GM21717 (cell line): ENCODE measurements around the gene P2RX7.
"Not testable (repeated sequence)": the region's sequence is repeated elsewhere in the genome, so short reads cannot be mapped to it uniquely, and the experiment has no call there.

Experiments used
- ATAC-seq: cut with Tn5 transposase; IDR thresholded peaks from one replicate; pipeline ENCODE4 v1.9.1; 2021; ENCODE audit warnings: mild to moderate bottlenecking, moderate library complexity; ENCODE audit not compliant: unreplicated experiment

P2RX7 gene

DNA sequence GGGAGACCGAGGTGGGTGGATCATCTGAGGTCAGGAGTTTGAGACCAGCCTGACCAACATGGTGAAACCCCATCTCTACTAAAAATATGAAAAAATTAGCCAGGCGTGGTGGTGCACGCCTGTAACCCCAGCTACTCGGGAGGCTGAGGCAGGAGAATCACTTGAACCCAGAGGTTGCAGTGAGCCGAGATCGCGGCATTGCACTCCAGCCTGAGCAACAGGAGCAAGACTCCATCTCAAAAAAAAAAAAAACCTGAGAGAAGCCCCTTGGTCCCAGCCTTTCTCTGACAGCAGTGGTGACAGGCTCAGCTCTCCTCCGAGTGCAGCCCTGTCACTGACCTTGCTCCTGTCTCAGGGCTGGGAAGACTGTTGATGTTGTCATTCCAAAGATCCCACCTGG is 94.2 kb downstream of the P2RX7 start:
- ATAC-seq = not testable (repeated sequence)

DNA sequence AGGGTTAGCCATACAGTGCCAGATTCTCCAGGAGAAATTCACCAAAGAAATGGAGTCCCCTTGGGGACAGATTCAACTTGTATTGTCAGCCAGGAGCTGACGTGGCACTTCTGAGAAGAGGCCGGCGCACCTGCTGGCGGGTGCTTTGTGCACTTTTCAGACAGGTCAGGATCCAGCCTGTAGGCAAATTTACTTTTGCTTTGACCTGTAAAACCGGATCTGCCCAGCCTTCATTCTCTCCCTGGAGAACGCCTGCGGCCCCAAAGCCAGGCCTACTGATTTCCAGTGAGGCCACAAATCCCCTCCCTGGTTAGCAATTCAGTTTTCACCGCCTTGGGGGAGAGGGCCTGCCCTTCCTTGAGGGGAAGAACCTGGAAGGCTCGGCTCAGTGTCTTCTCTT is 94.6 kb downstream of the P2RX7 start:
- peak; percentile 74 for ATAC-seq

DNA sequence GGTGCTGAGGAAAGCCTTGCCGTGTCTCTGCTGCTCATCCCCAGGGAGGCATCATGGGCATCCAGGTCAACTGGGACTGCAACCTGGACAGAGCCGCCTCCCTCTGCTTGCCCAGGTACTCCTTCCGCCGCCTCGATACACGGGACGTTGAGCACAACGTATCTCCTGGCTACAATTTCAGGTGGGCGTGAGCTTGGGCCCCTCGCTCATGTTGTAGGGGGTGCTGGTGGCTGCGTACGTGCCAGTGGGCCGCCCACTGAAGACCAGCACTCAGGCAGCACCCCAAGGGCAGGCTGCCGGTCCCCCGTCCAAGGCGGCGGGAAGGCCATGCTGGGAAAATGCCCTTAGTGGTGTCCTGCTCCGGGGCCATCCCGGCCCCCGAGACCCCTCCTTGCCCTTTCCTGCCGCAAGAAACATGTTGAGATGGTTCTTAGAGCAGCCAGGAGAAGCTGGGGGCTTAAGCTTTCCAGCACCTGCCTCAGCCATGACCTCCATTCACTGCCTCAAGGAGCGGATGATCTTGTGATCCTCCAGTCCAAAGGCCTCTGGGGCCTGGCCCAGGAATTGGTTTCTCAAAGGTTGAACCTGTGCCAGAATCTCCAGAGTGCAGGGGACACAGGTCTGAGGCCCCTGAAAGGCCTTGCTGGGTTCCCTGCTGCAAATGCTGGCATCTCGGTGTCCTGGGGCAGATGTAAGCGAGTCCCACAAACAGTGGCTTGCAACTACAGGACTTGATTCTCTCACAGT is 96.4 kb downstream of the P2RX7 start:
- no peak for ATAC-seq

DNA sequence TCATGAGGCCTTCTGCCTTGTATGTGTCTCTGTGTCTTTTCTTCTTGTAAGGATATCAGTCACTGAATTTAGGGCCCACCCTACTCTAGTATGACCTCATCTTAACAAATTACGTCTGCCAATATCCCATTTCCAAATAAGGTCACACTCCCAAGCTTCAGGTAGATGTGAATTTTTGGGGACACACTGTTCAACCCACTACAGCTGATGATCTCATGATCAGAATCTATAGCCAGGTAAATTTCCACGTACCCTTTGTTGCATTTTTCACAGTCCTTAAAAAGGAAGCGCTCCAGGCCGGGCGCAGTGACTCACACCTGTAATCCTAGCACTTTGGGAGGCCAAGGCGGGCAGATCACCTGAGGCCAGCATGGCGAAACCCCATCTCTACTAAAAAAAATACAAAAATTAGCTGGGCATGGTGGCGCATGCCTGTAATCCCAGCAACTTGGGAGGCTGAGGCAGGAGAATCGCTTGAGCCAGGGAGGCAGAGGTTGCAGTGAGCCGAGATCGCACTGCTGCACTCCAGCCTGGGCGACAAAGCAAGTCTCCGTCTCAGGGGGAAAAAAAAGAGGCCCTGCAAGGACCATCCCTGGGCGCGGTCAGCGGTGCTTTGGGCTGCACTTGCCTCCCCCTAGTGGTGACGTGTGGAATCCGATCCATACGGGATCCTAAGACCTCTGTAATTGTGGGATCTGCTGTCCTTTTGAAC is 97.3 kb downstream of the P2RX7 start:
- ATAC-seq = not testable (repeated sequence)

DNA sequence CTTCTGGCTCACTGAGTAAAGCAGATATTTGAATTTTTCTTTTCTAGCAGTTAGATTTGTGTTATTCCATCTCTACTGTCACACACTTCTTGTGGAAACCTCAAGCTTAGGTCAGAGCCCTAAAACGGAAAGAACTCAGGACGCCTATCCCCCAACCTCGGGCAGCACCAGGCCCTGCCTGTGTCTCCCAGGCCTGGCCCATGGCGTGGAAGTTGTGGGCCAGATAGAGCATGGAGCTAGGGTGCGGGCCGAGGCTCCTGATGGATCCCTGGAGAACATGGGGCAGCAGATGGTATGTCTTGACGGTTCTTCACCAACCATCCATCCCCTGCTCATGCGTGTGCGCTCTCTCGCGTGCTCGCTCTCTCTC is 97.8 kb downstream of the P2RX7 start:
- no peak for ATAC-seq

DNA sequence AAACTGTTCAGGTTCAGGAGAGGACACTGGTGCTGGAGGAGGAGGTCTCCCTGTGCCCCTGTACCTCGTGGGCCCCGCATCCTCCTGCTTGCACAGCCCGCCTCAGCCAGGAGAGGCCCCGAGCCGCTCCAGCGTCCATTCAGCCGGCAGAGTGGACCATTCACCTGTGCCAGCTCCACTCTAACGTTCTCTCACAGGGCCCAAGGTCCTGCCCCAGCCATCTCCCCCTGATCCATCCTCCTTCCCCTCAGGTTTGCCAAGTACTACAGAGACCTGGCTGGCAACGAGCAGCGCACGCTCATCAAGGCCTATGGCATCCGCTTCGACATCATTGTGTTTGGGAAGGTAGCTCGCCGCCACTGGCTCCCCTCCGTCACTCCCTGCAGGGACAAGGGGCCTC is 99.5 kb downstream of the P2RX7 start:
- ATAC-seq = no peak

DNA sequence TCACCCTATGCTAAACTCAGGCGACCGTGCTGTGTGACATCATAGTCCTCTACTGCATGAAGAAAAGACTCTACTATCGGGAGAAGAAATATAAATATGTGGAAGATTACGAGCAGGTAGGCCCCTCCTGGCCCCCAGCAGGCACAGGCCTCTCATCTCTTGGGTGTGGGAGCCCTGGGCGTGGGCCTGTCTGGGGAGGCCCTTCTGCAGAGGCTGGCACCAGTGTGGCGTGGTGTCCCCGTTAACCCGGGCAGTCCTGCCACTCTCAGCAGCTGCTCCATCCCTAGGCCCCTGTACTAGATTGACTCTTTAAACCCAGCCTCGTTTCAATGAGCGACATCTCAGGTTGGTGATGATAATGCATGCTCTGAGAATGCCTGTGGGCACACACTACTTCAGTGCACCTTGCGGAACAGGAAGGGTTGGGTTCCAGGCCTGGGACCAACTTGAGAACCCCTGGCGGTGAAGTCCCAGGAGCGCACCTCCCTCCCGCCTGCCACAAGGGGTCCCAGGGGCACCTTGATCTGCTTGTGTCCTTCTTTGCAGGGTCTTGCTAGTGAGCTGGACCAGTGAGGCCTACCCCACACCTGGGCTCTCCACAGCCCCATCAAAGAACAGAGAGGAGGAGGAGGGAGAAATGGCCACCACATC is 100.4 kb downstream of the P2RX7 start:
- no peak for ATAC-seq

DNA sequence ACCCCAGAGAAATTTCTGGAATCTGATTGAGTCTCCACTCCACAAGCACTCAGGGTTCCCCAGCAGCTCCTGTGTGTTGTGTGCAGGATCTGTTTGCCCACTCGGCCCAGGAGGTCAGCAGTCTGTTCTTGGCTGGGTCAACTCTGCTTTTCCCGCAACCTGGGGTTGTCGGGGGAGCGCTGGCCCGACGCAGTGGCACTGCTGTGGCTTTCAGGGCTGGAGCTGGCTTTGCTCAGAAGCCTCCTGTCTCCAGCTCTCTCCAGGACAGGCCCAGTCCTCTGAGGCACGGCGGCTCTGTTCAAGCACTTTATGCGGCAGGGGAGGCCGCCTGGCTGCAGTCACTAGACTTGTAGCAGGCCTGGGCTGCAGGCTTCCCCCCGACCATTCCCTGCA is 100.9 kb downstream of the P2RX7 start:
- ATAC-seq = no peak

DNA sequence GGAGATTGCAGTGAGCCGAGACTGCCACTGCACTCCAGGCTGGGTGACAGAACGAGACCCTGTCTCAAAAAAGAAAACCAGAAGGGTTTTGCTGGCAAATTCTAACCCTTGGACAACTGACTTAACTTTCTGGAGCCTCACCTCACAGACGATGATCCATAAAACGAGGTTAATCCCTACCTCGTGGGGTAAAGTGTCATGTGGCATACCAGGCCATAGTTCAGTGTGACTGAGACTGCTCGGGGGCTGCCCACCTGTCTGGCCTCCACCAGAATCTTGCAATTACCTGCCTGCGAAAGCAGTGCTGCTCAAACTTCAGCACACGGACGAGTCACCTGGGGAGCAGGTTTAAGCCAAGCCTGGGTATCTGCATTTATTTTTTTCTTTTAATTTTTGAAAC is 104.1 kb downstream of the P2RX7 start:
- ATAC-seq = no peak

DNA sequence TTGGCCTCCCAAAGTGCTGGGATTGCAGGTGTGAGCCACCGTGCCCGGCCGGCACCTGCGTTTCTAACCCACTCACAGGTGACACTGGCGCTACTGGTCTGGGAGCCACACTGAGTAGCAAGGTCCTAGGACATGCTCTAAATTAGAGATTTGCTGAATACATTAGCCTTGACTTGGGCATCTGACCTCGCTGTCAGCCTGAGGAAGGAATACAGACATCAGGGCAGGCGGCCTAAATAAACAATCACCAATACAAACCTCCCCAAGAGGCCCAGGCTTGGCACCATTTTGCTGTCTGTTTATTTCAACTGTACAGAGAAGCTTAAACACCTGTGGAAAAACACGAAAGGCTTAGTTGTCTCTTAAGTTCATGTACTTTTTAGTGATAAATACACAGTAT is 104.7 kb downstream of the P2RX7 start:
- no peak for ATAC-seq
